HG02763 (cell line): ENCODE measurements around the gene CYP21A2.

Source experiments
- ATAC-seq: cut with Tn5 transposase; IDR thresholded peaks from one replicate; pipeline ENCODE4 v1.9.1; 2021; ENCODE audit warnings: mild to moderate bottlenecking, moderate library complexity; ENCODE audit not compliant: unreplicated experiment

CYP21A2 gene

DNA sequence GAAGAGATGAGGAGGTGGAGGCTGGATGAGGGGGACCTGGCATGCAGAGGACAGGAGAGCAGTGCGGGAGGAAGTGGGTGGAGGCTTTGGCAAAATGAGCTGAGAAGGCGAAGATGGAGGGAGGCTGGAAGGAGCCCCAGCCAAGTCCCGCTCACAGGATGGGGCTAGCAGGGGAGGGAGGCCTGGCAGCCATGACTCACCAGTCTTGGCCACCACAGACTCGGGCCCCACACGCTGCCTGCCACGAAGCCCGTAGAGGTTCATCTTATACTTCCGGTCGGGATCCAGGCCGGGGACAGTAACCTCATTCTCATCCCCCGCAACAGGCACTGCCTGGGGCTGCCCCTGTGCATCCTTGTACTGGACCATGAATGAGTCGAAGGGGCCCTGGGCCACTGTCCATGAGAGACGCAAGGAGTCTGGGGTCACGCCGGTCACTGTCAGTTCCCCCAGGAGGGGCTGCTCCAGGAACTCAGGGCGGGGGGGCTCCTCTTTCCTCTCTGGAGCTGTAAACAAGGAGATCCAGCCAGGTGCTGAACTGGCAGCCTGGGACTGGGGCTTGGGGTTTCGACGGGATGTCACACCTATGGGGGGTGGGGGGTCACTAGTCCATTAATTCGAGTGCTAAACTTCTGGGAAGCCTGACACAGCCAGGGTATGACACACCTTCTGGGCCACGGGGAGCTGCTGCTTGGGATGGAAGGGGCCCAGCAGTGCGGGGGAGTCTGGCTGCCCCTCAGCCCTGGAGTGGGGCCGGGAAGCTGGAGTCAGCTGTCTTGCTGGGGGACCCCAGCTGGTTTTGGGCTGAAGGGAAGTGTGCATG lies 43.2 kb downstream of the CYP21A2 start:
- ATAC-seq: no peak

GRCh38 chr6:32082478-32082877 lies 44.3 kb downstream of the CYP21A2 start:
- ATAC-seq: no peak

- ATAC-seq: no peak
Measured at GRCh38 chr6:32082935-32083334, 44.7 kb downstream of the CYP21A2 start.

- no peak for ATAC-seq
Measured at GRCh38 chr6:32083812-32084768, 45.9 kb downstream of the CYP21A2 start.

GRCh38 chr6:32084780-32085179 lies 46.6 kb downstream of the CYP21A2 start:
- ATAC-seq: no peak

GRCh38 chr6:32085759-32086459 lies 47.7 kb downstream of the CYP21A2 start:
- no peak for ATAC-seq

- no peak for ATAC-seq
Measured at GRCh38 chr6:32086661-32087573, 48.7 kb downstream of the CYP21A2 start.

DNA sequence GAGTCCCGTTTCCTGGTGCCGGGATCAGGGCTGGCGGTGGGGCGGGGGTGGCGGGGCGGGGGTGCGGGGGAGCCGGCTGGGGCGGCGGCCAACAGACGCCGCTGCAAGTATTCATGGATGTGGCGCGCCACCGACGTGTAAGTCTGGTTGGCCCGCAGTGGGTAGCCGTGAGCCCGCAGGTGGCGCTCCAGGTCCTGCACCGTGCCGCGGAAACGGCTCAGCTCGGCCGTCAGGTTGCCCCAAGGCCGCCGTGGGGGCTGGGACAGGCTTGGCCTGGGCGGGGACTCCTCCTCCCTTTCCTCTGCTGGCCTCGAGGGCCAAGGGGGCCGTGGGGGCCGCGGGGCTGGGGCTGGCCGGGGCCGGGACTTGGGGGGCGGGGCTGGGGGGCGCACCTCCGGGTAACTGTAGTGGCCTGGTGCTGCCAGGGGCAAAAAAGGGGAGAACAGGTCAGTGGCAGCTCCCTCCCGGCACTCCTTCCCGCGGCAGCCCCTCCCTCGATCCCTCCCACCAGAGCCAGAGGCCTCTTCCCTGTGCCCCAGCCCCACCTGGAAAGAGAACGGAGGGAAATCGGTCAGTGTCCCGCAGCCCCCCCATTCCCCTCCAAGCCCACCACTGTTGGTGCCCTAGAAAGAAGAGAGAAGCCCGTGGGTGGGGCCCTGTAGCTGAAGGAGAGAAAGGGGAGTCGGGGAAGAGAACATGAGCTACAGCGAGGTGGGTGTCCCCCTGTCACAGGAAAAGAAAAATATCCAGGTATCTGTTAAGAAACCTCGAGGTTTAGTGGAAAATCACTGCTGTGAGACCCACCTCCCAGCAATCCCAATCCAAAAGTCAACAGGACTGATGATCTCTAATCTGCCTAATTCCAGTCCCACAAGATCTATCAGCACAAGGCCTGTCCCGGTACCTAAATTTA lies 49.6 kb downstream of the CYP21A2 start:
- ATAC-seq: no peak

- no peak for ATAC-seq
Measured at GRCh38 chr6:32088487-32089049, 50.4 kb downstream of the CYP21A2 start.

- ATAC-seq: no peak
Measured at GRCh38 chr6:32089082-32089828, 51.0 kb downstream of the CYP21A2 start.
